ENCODE results near the gene SLC4A1.
A peak's percentile ranks its signal among the peaks of the same experiment; 100 is the strongest.

Gene SLC4A1

DNA sequence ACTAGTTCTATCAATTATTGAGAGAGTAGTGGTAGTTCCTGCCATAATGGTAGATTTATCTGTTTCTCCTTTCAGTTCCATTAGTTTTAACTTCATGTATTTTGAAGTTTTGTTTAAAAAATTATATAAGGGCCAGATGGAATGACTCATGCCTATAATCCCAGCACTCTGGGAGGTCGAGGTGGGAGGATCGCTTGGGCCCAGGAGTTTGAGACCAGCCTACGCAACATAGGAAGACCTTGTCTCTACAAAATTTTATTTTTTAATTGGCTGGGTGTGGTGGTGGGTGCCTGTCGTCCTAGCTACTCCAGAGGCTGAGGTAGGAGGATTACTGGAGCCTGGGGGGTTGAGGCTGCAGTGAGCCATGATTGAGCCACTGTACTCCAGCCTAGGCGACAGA lies 34.4 kb downstream of the SLC4A1 start:
- Histone ChIP-seq H3K9ac (ENCODE audit: low read depth, low read length) (no peak overlapping the region), H3K4me1 (ENCODE audit: control insufficient read depth, insufficient read depth, low read length) (no peaks in the 10 kb centered on the region), H3K27me3 (ENCODE audit: control insufficient read depth, insufficient read depth, low read length) (no peaks in the 10 kb centered on the region), H3K9me3 (ENCODE audit: control insufficient read depth, insufficient read depth, low read length) (no peaks in the 10 kb centered on the region), H3K36me3 (ENCODE audit: control insufficient read depth, insufficient read depth, low read length) (no peaks in the 10 kb centered on the region), H3K4me3 (ENCODE audit: low read depth, low read length) (no peak overlapping the region), H3K27ac (ENCODE audit: low read depth, low read length) (no peak overlapping the region)

GRCh38 chr17:44232061-44232460 lies 35.9 kb downstream of the SLC4A1 start:
- Histone ChIP-seq H3K27me3 (ENCODE audit: control insufficient read depth, insufficient read depth, low read length) (no peaks in the 10 kb centered on the region), H3K36me3 (ENCODE audit: control insufficient read depth, insufficient read depth, low read length) (no peaks in the 10 kb centered on the region), H3K4me1 (ENCODE audit: control insufficient read depth, insufficient read depth, low read length) (no peaks in the 10 kb centered on the region), H3K9ac (ENCODE audit: low read depth, low read length) (no peak overlapping the region), H3K27ac (ENCODE audit: low read depth, low read length) (no peak overlapping the region), H3K4me3 (ENCODE audit: low read depth, low read length) (no peak overlapping the region), H3K9me3 (ENCODE audit: control insufficient read depth, insufficient read depth, low read length) (no peaks in the 10 kb centered on the region)

DNA sequence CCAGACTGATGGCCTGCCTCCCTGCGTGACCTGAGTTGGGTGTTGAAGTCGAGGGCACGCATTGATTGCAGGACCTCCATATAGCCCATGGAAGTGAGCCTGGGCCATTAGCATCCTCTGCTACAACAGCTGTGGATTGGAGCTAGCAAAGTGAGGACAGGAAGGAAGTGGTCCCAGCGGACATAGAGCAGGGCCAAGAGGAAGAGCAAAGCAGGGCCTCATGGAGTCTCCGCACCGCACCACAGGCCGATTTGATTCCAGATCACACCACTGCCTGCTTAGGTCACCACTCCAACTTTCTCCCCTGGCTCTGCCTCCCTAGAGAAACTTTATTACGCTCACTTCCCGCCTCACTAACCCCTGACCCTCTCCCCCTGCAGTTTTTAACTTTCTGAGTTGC lies 37.8 kb downstream of the SLC4A1 start:
- H3K9ac ChIP-seq (ENCODE audit: low read depth, low read length): no peak overlapping the region
- H3K27me3 ChIP-seq (ENCODE audit: control insufficient read depth, insufficient read depth, low read length): no peaks in the 10 kb centered on the region
- H3K4me1 ChIP-seq (ENCODE audit: control insufficient read depth, insufficient read depth, low read length): no peaks in the 10 kb centered on the region
- no peak overlapping the region for H3K27ac ChIP-seq (ENCODE audit: low read depth, low read length)
- H3K4me3 ChIP-seq (ENCODE audit: low read depth, low read length): no peak overlapping the region
- H3K36me3 ChIP-seq (ENCODE audit: control insufficient read depth, insufficient read depth, low read length): no peaks in the 10 kb centered on the region
- no peaks in the 10 kb centered on the region for H3K9me3 ChIP-seq (ENCODE audit: control insufficient read depth, insufficient read depth, low read length)

GRCh38 chr17:44229090-44229489 lies 38.8 kb downstream of the SLC4A1 start:
- no peak overlapping the region for H3K4me3 ChIP-seq (ENCODE audit: low read depth, low read length)

GRCh38 chr17:44223541-44224071 lies 44.3 kb downstream of the SLC4A1 start:
- Histone ChIP-seq H3K9me3 (ENCODE audit: control insufficient read depth, insufficient read depth, low read length) (no peaks in the 10 kb centered on the region), H3K27ac (ENCODE audit: low read depth, low read length) (no peak overlapping the region), H3K4me3 (ENCODE audit: low read depth, low read length) (no peak overlapping the region), H3K36me3 (ENCODE audit: control insufficient read depth, insufficient read depth, low read length) (no peaks in the 10 kb centered on the region), H3K4me1 (ENCODE audit: control insufficient read depth, insufficient read depth, low read length) (0 out of 2 replicates have a peak, but pooled peaks cover 8% of the 10 kb centered on the region), H3K27me3 (ENCODE audit: control insufficient read depth, insufficient read depth, low read length) (0 out of 2 replicates have a peak, but pooled peaks cover 6% of the 10 kb centered on the region), H3K9ac (ENCODE audit: low read depth, low read length) (no peak overlapping the region)

More at GRCh38 chr17:44229090-44229489, 38.8 kb downstream of the SLC4A1 start:
- Histone ChIP-seq H3K27ac (ENCODE audit: low read depth, low read length) (no peak overlapping the region), H3K27me3 (ENCODE audit: control insufficient read depth, insufficient read depth, low read length) (no peaks in the 10 kb centered on the region), H3K4me1 (ENCODE audit: control insufficient read depth, insufficient read depth, low read length) (no peaks in the 10 kb centered on the region), H3K9ac (ENCODE audit: low read depth, low read length) (no peak overlapping the region), H3K36me3 (ENCODE audit: control insufficient read depth, insufficient read depth, low read length) (no peaks in the 10 kb centered on the region), H3K9me3 (ENCODE audit: control insufficient read depth, insufficient read depth, low read length) (no peaks in the 10 kb centered on the region)

GRCh38 chr17:44222112-44222869 lies 45.6 kb downstream of the SLC4A1 start:
- Histone ChIP-seq H3K4me1 (ENCODE audit: control insufficient read depth, insufficient read depth, low read length) (peaks cover 16% of the 10 kb centered on the region), H3K4me3 (ENCODE audit: low read depth, low read length) (peak overlapping the region; percentile 87), H3K9me3 (ENCODE audit: control insufficient read depth, insufficient read depth, low read length) (no peaks in the 10 kb centered on the region), H3K36me3 (ENCODE audit: control insufficient read depth, insufficient read depth, low read length) (peaks cover 6% of the 10 kb centered on the region; the same call in 1 of the 2 replicates), H3K9ac (ENCODE audit: low read depth, low read length) (no peak overlapping the region), H3K27me3 (ENCODE audit: control insufficient read depth, insufficient read depth, low read length) (0 out of 2 replicates have a peak, but pooled peaks cover 6% of the 10 kb centered on the region), H3K27ac (ENCODE audit: low read depth, low read length) (peak overlapping the region; percentile 95)

- Histone ChIP-seq H3K27ac (ENCODE audit: low read depth, low read length) (peak overlapping the region; percentile 95), H3K27me3 (ENCODE audit: control insufficient read depth, insufficient read depth, low read length) (0 out of 2 replicates have a peak, but pooled peaks cover 6% of the 10 kb centered on the region), H3K9ac (ENCODE audit: low read depth, low read length) (no peak overlapping the region), H3K4me1 (ENCODE audit: control insufficient read depth, insufficient read depth, low read length) (peaks cover 16% of the 10 kb centered on the region), H3K36me3 (ENCODE audit: control insufficient read depth, insufficient read depth, low read length) (peaks cover 11% of the 10 kb centered on the region), H3K4me3 (ENCODE audit: low read depth, low read length) (peak overlapping the region; percentile 87), H3K9me3 (ENCODE audit: control insufficient read depth, insufficient read depth, low read length) (no peaks in the 10 kb centered on the region)
Observed at GRCh38 chr17:44221862-44222111, 46.1 kb downstream of the SLC4A1 start.

- Histone ChIP-seq H3K9me3 (ENCODE audit: control insufficient read depth, insufficient read depth, low read length) (no peaks in the 10 kb centered on the region), H3K9ac (ENCODE audit: low read depth, low read length) (peak overlapping the region; percentile 95; the same call in 1 of the 2 replicates), H3K27ac (ENCODE audit: low read depth, low read length) (peak overlapping the region; percentile 95), H3K36me3 (ENCODE audit: control insufficient read depth, insufficient read depth, low read length) (peaks cover 17% of the 10 kb centered on the region), H3K4me1 (ENCODE audit: control insufficient read depth, insufficient read depth, low read length) (peaks cover 16% of the 10 kb centered on the region), H3K27me3 (ENCODE audit: control insufficient read depth, insufficient read depth, low read length) (0 out of 2 replicates have a peak, but pooled peaks cover 6% of the 10 kb centered on the region), H3K4me3 (ENCODE audit: low read depth, low read length) (peak overlapping the region; percentile 87)
Observed at GRCh38 chr17:44221084-44221861, 46.7 kb downstream of the SLC4A1 start.

DNA sequence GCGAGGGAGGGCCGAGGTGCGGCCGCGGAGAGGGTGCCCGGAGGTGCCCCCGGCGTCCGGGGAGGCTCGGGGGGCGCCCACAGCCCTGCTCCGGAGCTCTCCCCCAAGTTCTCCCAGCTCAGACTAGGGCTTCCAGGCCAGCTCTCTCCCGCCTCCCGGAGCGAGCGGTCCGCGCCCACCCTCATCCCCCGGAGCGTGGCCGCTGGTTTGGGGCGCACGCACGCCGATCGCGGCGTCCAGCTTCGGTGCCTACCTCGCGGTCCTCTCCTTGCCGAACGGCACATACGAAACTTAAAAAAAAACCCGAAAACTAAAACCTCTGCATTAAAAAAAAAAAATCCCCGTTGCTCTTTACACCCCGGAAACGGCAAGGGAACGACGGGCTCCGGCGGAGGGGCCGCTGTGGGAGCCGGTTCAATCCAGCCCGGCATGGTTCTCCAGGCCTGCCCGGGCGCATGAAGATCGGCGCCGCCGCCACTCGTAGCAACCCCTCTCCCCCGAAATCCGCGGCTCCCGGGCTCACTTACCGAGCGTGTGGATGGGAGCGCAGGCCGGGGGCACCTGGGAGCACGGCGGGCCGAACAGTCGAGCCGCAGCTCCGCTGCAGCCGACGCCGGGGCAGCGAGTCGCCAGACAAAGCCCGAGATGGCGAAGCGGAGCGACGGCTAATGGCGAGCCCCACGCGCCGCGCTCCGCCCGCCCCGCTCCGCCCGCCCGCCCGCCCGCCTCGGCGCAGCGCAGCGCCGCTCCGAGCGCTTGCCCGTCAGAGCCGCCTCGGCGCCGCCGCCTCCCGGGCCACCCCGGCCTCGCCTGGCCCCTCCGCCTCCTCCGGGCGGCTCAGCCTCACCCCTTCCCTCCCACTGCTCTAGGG lies 47.5 kb downstream of the SLC4A1 start:
- Histone ChIP-seq H3K9me3 (ENCODE audit: control insufficient read depth, insufficient read depth, low read length) (no peaks in the 10 kb centered on the region), H3K27me3 (ENCODE audit: control insufficient read depth, insufficient read depth, low read length) (0 out of 2 replicates have a peak, but pooled peaks cover 6% of the 10 kb centered on the region), H3K4me3 (ENCODE audit: low read depth, low read length) (peak overlapping the region; percentile 87), H3K36me3 (ENCODE audit: control insufficient read depth, insufficient read depth, low read length) (peaks cover 25% of the 10 kb centered on the region), H3K9ac (ENCODE audit: low read depth, low read length) (peak overlapping the region; percentile 95), H3K4me1 (ENCODE audit: control insufficient read depth, insufficient read depth, low read length) (peaks cover 16% of the 10 kb centered on the region), H3K27ac (ENCODE audit: low read depth, low read length) (peak overlapping the region; percentile 95)

DNA sequence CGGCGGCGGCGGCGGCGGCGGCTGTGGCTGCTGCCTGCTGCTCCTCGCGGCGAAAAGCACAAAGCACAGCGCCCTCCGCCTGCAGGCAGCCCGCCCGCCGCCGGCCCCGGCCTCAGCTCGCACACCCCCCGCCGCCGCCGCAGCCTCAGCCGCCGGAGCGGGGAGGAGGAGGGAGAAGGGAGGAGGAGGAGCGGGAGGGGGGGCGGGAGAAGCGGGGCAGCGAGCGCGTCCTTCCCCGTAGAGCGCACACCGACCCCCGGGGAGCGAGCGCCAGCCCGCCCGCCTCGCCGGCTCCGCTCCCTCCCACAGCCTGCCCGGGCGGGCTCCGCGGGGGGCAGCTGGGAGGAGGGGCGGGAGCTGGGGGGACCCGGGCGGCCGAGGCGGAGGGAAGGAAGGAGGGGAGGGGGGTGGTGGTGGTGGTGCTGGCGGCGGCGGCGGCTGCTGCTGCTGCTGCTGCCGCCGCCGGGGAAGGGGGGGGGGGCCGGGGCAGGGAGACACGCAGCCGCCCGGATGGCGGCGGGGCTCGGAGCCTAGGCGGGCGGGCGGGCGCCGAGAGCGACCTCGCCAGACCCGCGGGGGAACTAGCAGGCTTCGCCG lies 48.2 kb downstream of the SLC4A1 start, which contains the start of gene UBTF:
Gene UBTF, minus strand, starts transcription at position 60 of the 597 bp plus-strand sequence. CDS start 1,446 bp downstream, outside the sequence.
- Histone ChIP-seq H3K9ac (ENCODE audit: low read depth, low read length) (peak within 1 kb of the TSS; percentile 95), H3K27ac (ENCODE audit: low read depth, low read length) (peak within 1 kb of the TSS; percentile 95)

More for the DNA sequence above, 48.2 kb downstream of the SLC4A1 start, which contains the start of gene UBTF:
- no peaks in the 10 kb centered on the region for H3K9me3 ChIP-seq (ENCODE audit: control insufficient read depth, insufficient read depth, low read length)
- H3K27me3 ChIP-seq (ENCODE audit: control insufficient read depth, insufficient read depth, low read length): 0 out of 2 replicates have a peak, but pooled peaks cover 6% of the 10 kb centered on the region
- H3K4me3 ChIP-seq (ENCODE audit: low read depth, low read length): peak within 1 kb of the TSS; percentile 87
- peaks cover 32% of the 10 kb centered on the region for H3K36me3 ChIP-seq (ENCODE audit: control insufficient read depth, insufficient read depth, low read length)
- H3K4me1 ChIP-seq (ENCODE audit: control insufficient read depth, insufficient read depth, low read length): peaks cover 16% of the 10 kb centered on the region
